Gastroesophageal sphincter (tissue), 3 donors: ENCODE results near the gene RSF1.

Source experiments
- POLR2A ChIP-seq, 2 donors: fragments of 450-650 bp; IDR thresholded peaks; one replicate each; pipeline ENCODE4 v1.6.1; 2017; ENCODE audit warnings: antibody characterized with exemption in 2 of 2, mild to moderate bottlenecking in 2 of 2, moderate library complexity in 1 of 2
- TF ChIP-seq, protein P1 (sequence below), 4 experiments: fragments of 200-600 bp in 2 of 4; fragments of 450-650 bp in 2 of 4; sonication (generic) in 1 of 4; IDR thresholded peaks; one replicate each; pipeline ENCODE4 v1.5.1; 2017 to 2019; ENCODE audit warnings: antibody characterized with exemption in 4 of 4, mild to moderate bottlenecking in 2 of 4, moderate library complexity in 2 of 4

DNA sequence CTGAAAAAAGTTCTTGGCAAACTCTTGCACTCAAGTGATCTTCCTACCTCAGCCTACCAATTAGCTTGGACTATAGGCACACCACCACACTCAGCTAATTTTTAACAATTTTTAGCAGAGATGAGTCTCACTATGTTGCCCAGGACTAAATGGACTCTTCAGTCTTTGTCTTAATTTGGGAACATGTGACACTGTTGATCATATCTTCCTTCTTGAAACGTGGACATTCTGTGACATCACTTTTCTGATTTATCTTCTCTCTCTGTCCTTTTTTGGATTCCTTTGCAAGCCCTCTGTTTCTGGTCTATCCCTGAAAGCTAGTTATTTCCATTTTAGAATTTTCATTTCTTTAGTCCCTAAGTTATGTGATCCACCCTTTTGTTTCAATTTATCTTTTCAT is 42.0 kb downstream of the RSF1 start:
- TF ChIP-seq, protein P1, sequence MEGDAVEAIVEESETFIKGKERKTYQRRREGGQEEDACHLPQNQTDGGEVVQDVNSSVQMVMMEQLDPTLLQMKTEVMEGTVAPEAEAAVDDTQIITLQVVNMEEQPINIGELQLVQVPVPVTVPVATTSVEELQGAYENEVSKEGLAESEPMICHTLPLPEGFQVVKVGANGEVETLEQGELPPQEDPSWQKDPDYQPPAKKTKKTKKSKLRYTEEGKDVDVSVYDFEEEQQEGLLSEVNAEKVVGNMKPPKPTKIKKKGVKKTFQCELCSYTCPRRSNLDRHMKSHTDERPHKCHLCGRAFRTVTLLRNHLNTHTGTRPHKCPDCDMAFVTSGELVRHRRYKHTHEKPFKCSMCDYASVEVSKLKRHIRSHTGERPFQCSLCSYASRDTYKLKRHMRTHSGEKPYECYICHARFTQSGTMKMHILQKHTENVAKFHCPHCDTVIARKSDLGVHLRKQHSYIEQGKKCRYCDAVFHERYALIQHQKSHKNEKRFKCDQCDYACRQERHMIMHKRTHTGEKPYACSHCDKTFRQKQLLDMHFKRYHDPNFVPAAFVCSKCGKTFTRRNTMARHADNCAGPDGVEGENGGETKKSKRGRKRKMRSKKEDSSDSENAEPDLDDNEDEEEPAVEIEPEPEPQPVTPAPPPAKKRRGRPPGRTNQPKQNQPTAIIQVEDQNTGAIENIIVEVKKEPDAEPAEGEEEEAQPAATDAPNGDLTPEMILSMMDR (IDR thresholded peaks at IDR 0.05) = no peak
- TF ChIP-seq POLR2A (IDR thresholded peaks at IDR 0.05) = no peak
